ENCODE results near the gene ZNF514. TPM values are rescaled to one million over a fixed set of nuclear protein-coding genes. Genes with fewer than 3 reads are reported as not detected.
"Not testable (repeated sequence)": the region's sequence is repeated elsewhere in the genome, so short reads cannot be mapped to it uniquely, and the experiment has no call there.

The ZNF514 gene
- total RNA-seq, 1 donor from 2014 or later, result 26.1 TPM

GRCh38 chr2:95110395-95110794 is 49.3 kb downstream of the ZNF514 start:
- Mint-ChIP-seq H3K4me3 (no peak overlapping the region), H3K27me3 (no peaks in the 10 kb centered on the region), H3K27ac (no peak overlapping the region), H3K4me1 (ENCODE audit: unreplicated experiment) (peaks cover 6% of the 10 kb centered on the region), H3K36me3 (peaks cover 35% of the 10 kb centered on the region), H3K9me3 (no peaks in the 10 kb centered on the region)
- TF ChIP-seq CTCF (conservative IDR thresholded peaks at IDR 0.05), result no peak
- DNase-seq (ENCODE audit: extremely low spot score, unreplicated experiment), result no peak

GRCh38 chr2:95109260-95109659 is 50.4 kb downstream of the ZNF514 start:
- Mint-ChIP-seq H3K4me3 (no peak overlapping the region), H3K27ac (no peak overlapping the region), H3K4me1 (ENCODE audit: unreplicated experiment) (no peaks in the 10 kb centered on the region), H3K36me3 (peaks cover 37% of the 10 kb centered on the region), H3K27me3 (no peaks in the 10 kb centered on the region), H3K9me3 (no peaks in the 10 kb centered on the region)
- TF ChIP-seq CTCF (conservative IDR thresholded peaks at IDR 0.05), result no peak
- no peak for DNase-seq (ENCODE audit: extremely low spot score, unreplicated experiment)

- peaks cover 43% of the 10 kb centered on the region for H3K36me3 Mint-ChIP-seq
- no peaks in the 10 kb centered on the region for H3K27me3 Mint-ChIP-seq
- no peaks in the 10 kb centered on the region for H3K4me1 Mint-ChIP-seq (ENCODE audit: unreplicated experiment)
- H3K9me3 Mint-ChIP-seq, result no peaks in the 10 kb centered on the region
- no peak overlapping the region for H3K27ac Mint-ChIP-seq
- no peak for DNase-seq (ENCODE audit: extremely low spot score, unreplicated experiment)
- no peak overlapping the region for H3K4me3 Mint-ChIP-seq
- no peak for TF ChIP-seq CTCF (conservative IDR thresholded peaks at IDR 0.05)
Observed at GRCh38 chr2:95106081-95106480, 53.6 kb downstream of the ZNF514 start.

GRCh38 chr2:95104606-95105005 is 55.0 kb downstream of the ZNF514 start:
- no peak for TF ChIP-seq CTCF (conservative IDR thresholded peaks at IDR 0.05)
- H3K27me3 Mint-ChIP-seq, result no peaks in the 10 kb centered on the region

DNA sequence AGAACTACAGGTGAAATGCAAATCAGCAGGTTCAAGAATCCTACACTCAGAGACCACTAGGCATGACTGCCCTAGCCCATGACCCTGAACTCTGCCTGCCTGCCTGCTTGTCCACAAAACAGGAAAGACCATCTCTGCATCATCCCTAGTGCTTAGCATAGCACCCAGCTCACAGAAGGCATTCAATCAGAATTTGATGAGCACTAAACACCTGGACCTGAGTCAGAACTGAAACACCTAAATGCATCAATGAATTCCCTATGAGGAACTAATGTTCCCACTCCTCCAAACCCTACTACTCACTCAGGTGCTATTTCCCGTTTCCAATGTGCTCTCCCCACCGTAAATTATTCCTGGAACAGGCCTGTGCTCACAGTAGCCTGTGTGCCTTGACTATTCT is 59.7 kb downstream of the ZNF514 start:
- TF ChIP-seq CTCF (conservative IDR thresholded peaks at IDR 0.05), result no peak
- no peaks in the 10 kb centered on the region for H3K27me3 Mint-ChIP-seq
- DNase-seq (ENCODE audit: extremely low spot score, unreplicated experiment), result no peak
- no peaks in the 10 kb centered on the region for H3K9me3 Mint-ChIP-seq
- H3K36me3 Mint-ChIP-seq, result peaks cover 61% of the 10 kb centered on the region
- no peak overlapping the region for H3K27ac Mint-ChIP-seq
- H3K4me1 Mint-ChIP-seq (ENCODE audit: unreplicated experiment), result no peaks in the 10 kb centered on the region
- no peak overlapping the region for H3K4me3 Mint-ChIP-seq

More at GRCh38 chr2:95104606-95105005, 55.0 kb downstream of the ZNF514 start:
- H3K36me3 Mint-ChIP-seq, result peaks cover 49% of the 10 kb centered on the region
- no peaks in the 10 kb centered on the region for H3K9me3 Mint-ChIP-seq
- no peak overlapping the region for H3K4me3 Mint-ChIP-seq
- no peaks in the 10 kb centered on the region for H3K4me1 Mint-ChIP-seq (ENCODE audit: unreplicated experiment)
- H3K27ac Mint-ChIP-seq, result no peak overlapping the region
- no peak for DNase-seq (ENCODE audit: extremely low spot score, unreplicated experiment)

DNA sequence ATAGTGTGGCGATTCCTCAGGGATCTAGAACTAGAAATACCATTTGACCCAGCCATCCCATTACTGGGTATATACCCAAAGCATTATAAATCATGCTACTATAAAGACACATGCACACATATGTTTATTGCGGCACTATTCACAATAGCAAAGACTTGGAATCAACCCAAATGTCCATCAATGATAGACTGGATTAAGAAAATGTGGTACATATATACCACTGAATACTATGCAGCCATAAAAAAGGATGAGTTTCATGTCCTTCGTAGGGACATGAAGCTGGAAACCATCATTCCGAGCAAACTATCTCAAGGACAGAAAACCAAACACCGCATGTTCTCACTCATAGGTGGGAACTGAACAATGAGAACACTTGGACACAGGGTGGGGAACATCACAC is 61.4 kb downstream of the ZNF514 start:
- DNase-seq (ENCODE audit: extremely low spot score, unreplicated experiment); H3K9me3 Mint-ChIP-seq; H3K4me1 Mint-ChIP-seq (ENCODE audit: unreplicated experiment); H3K27me3 Mint-ChIP-seq; H3K27ac Mint-ChIP-seq; H3K4me3 Mint-ChIP-seq: not testable (repeated sequence)
- H3K36me3 Mint-ChIP-seq, result peaks cover 67% of the 10 kb centered on the region

Other genes with a start within 250 kb of the ZNF514 start
- gene MAL, start 134.1 kb downstream of the ZNF514 start, total RNA-seq (ENCODE audit: low replicate concordance), result 205 and 250 TPM in 2 replicates
- gene MRPS5, start 38.0 kb downstream of the ZNF514 start, total RNA-seq (ENCODE audit: low replicate concordance), result 67.6 and 70.2 TPM in 2 replicates
- 4.2 and 6.2 TPM in 2 replicates for gene ZNF2, start 6.0 kb upstream of the ZNF514 start, total RNA-seq (ENCODE audit: low replicate concordance)
- 7.2 and 14.0 TPM in 2 replicates for gene ZNF892, start 47.7 kb upstream of the ZNF514 start, total RNA-seq (ENCODE audit: low replicate concordance)
- gene PROM2, start 114.6 kb upstream of the ZNF514 start, total RNA-seq (ENCODE audit: low replicate concordance), result 18.5 and 31.5 TPM in 2 replicates
- 5.1 and 5.3 TPM in 2 replicates for gene KCNIP3, start 137.5 kb upstream of the ZNF514 start, total RNA-seq (ENCODE audit: low replicate concordance)
- gene FAHD2A, start 242.9 kb upstream of the ZNF514 start, total RNA-seq (ENCODE audit: low replicate concordance), result 23.4 and 39.2 TPM in 2 replicates

Data from type B pancreatic cell (in vitro differentiated cells).